ENCODE data around the gene COX17. TPM values are rescaled to one million over a fixed set of nuclear protein-coding genes. Genes with fewer than 3 reads are reported as not detected.

The COX17 gene
- total RNA-seq, 1 experiment from 2014 or later, result 51.6 TPM

DNA sequence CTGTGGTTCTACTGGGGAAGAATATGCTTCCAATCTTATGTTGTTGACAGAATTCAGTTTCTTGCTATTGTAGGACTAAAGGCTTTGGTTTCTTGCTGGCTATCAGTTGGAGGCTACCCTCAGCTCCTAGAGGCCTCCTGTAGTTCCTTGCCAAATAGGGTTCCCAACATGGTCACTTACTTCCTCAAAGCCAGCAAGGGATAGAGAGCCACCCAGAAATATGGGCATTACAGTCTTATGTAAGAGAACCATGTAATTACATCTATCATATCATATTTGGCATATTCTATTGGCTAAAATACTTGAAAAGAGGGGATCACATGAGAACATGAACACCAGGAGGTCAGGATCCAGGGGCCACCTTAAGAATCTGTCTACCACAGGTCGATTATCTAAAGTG, 6.2 kb upstream of the COX17 start:
- H4K20me1 ChIP-seq (ENCODE audit: insufficient read depth), result no peaks in the 10 kb centered on the region
- no peak for TF ChIP-seq CTCF (IDR thresholded peaks at IDR 0.05 in 2 of 3, conservative IDR thresholded peaks at IDR 0.05 in 1 of 3; ENCODE audit: borderline replicate concordance in 1 of 3, insufficient read depth in 1 of 3, low read depth in 2 of 3, low read length in 2 of 3)
- TF ChIP-seq, protein P1, sequence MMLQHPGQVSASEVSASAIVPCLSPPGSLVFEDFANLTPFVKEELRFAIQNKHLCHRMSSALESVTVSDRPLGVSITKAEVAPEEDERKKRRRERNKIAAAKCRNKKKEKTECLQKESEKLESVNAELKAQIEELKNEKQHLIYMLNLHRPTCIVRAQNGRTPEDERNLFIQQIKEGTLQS (IDR thresholded peaks at IDR 0.05), result no peak
- TF ChIP-seq FOSL1 (IDR thresholded peaks at IDR 0.05; ENCODE audit: low read depth), result no peak
- TF ChIP-seq TCF7L2 (IDR thresholded peaks at IDR 0.05; ENCODE audit: borderline replicate concordance, extremely low read depth, insufficient read depth, insufficient read length), result no peak
- TF ChIP-seq ZFX (IDR thresholded peaks at IDR 0.05), result no peak
- TF ChIP-seq EZH2phosphoT487 (IDR thresholded peaks at IDR 0.05; ENCODE audit: borderline replicate concordance), result no peak
- TF ChIP-seq ELF1 (IDR thresholded peaks at IDR 0.05; ENCODE audit: borderline replicate concordance, low read depth), result no peak
- no peak for TF ChIP-seq REST (IDR thresholded peaks at IDR 0.05; ENCODE audit: low read depth)
- TF ChIP-seq ZNF274 (IDR thresholded peaks at IDR 0.05; ENCODE audit: low read depth, low read length), result no peak
- no peak for TF ChIP-seq POLR2A (IDR thresholded peaks at IDR 0.05; ENCODE audit: borderline replicate concordance, extremely low read depth, insufficient read depth, insufficient read length)
- no peak for TF ChIP-seq SIN3A (IDR thresholded peaks at IDR 0.05; ENCODE audit: low read depth)
- no peak for TF ChIP-seq SP1 (IDR thresholded peaks at IDR 0.05; ENCODE audit: low read depth)
- TF ChIP-seq EZH2 (IDR thresholded peaks at IDR 0.05), result no peak
- TF ChIP-seq CBX3 (IDR thresholded peaks at IDR 0.05; ENCODE audit: low read depth), result no peak
- no peak for TF ChIP-seq POLR2AphosphoS5 (IDR thresholded peaks at IDR 0.05; ENCODE audit: low read depth, low read length)
- TF ChIP-seq EGR1 (IDR thresholded peaks at IDR 0.05; ENCODE audit: low read depth), result no peak
- no peak for TF ChIP-seq MAX (IDR thresholded peaks at IDR 0.05)
- H3K9me3 ChIP-seq (ENCODE audit: control insufficient read depth in 1 of 2, insufficient read depth in 1 of 2, low read depth in 1 of 2, low read length in 2 of 2), result no peaks in the 10 kb centered on the region
- ChIA-PET RAD21 (ENCODE audit: low non-redundant PET in 1 of 2, low total read pairs in 2 of 2, uncharacterized antibody in 2 of 2, unreplicated experiment in 2 of 2) (no interaction called here), POLR2A (no interaction called here), CTCF (no interaction called here)
- no peak overlapping the region for H3K4me3 ChIP-seq (replicated peaks in 1 of 2; ENCODE audit: low read depth in 1 of 2, low read length in 2 of 2)
- H3K36me3 ChIP-seq (ENCODE audit: control insufficient read depth in 1 of 2, insufficient read depth in 2 of 2, low read length in 2 of 2), result no peaks in the 10 kb centered on the region
- H3K79me2 ChIP-seq (ENCODE audit: insufficient read depth, low read length), result no peaks in the 10 kb centered on the region
- H3K27ac ChIP-seq (ENCODE audit: low read depth, low read length), result no peak overlapping the region
- H3K27me3 ChIP-seq (ENCODE audit: insufficient read depth, low read length), result no peaks in the 10 kb centered on the region
- no peak overlapping the region for H3K9ac ChIP-seq (ENCODE audit: low read length)
- no peak overlapping the region for H3K4me2 ChIP-seq (ENCODE audit: low read length)
- no peak for ATAC-seq
- intact Hi-C loops (cut with micrococcal nuclease), result loop anchor here (5.0 kb wide), 1 partner anchor 586 kb away; no protein-coding TSS in a partner anchor
- H3K4me1 ChIP-seq (ENCODE audit: control insufficient read depth in 1 of 2, insufficient read depth in 2 of 2, low read length in 2 of 2), result no peaks in the 10 kb centered on the region
- no peak overlapping the region for H2AFZ ChIP-seq (ENCODE audit: low read depth, low read length, poor library complexity, severe bottlenecking)
- no peak for DNase-seq (ENCODE audit: low read depth, low spot score)
- no peaks in the 10 kb centered on the region for H3K9me2 ChIP-seq (ENCODE audit: insufficient read depth)
- no TSS peak for BruUV-seq (replicated peaks)
